HG03103 (cell line): ENCODE measurements around the gene PPFIA1.
"Not testable (repeated sequence)": the region's sequence is repeated elsewhere in the genome, so short reads cannot be mapped to it uniquely, and the experiment has no call there.

ENCODE experiments used
- ATAC-seq: cut with Tn5 transposase; IDR thresholded peaks from one replicate; pipeline ENCODE4 v1.9.1; 2021; ENCODE audit warnings: low read depth; ENCODE audit not compliant: unreplicated experiment

PPFIA1 gene

GRCh38 chr11:70292863-70293262 lies 22.4 kb downstream of the PPFIA1 start:
- no peak for ATAC-seq

- ATAC-seq = not testable (repeated sequence)
Observed at GRCh38 chr11:70295166-70295565, 24.7 kb downstream of the PPFIA1 start.

GRCh38 chr11:70296681-70297080 lies 26.2 kb downstream of the PPFIA1 start:
- no peak for ATAC-seq

DNA sequence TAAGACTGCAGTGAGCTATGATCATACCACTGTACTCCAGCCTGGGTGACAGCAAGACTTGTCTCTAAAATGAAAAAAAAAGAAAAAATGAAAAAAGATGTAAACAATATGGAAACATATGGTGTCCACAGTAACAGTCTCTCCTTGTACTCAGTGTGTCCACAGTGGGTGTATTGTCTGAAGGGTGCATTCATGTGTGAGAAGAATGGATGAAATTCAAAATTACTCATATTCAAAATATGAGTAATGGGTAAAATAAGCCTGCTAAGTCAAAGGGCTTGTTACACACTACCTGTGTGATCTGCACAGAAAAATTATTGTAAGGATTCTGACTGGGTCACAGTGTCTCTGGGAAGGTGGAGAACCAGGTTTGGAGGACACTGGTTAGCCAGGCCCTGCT lies 26.9 kb downstream of the PPFIA1 start:
- no peak for ATAC-seq

DNA sequence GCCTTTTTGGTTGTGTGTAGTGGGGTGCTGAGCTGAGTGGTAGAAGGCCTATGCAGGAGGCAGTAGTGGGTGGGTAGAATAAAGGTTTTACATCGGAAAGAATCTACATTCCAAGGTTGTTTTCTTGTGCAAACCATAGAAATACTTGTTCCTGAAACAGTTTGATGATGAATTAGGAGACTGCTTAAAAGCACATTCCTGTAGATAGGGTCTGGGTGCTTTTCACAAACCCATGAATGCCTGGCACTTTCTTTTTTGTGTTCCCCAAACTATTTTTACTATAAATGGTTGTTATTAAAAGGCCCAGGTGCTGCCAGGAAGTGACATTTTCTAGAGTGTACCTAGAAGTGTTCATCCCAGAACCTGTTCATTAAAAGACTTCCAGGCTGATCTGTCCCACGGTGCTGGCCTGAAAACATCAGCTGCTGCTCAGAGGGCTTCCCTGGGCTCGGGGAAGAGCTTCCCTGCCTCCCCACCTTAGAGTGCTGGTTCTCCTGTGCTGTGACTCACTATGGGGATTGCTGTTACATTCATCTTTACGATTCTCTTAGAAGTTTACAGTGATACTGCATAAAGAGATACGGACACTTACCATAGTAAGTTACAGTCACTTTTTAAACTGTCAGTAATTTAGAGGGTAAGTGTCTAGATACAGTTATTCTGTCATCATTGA lies 27.9 kb downstream of the PPFIA1 start:
- no peak for ATAC-seq

DNA sequence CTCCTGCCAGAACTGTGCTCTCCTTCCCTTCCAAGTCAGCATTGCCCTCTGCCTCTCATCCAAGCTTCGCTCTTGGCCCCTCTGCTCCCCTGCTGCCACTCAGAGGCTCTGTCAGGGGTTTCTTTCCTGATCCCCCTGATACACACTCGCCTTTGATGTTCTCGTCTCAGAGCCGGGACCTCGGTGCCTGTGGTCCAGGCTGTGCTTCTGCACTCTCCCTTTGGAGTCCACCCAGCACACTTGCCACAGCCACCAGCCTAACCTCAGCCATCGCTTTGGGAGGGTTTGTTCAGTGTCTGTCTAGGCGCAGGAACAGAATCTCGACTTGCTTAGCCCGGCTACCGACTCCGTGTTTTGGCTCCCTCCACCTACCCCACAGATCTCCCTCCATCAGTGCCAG lies 29.1 kb downstream of the PPFIA1 start:
- no peak for ATAC-seq

DNA sequence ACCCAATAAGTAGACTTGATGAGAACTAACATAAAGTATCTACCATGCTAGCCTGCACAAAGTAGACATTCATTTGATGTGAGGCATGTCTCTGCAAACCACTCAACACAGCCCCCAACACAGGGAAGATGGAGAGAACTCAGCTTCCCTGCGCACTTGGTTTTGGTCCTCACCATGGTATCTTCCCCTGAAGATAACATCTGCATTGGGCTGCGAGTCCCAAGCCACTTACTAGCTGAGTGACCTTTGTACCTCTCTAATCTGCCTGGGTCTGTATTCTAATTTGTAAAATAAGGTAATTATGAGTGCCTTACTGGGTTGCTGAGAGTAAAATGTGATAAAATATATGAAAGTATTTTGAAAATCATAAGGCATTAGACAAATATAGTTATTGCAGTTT lies 30.7 kb downstream of the PPFIA1 start:
- ATAC-seq = no peak

DNA sequence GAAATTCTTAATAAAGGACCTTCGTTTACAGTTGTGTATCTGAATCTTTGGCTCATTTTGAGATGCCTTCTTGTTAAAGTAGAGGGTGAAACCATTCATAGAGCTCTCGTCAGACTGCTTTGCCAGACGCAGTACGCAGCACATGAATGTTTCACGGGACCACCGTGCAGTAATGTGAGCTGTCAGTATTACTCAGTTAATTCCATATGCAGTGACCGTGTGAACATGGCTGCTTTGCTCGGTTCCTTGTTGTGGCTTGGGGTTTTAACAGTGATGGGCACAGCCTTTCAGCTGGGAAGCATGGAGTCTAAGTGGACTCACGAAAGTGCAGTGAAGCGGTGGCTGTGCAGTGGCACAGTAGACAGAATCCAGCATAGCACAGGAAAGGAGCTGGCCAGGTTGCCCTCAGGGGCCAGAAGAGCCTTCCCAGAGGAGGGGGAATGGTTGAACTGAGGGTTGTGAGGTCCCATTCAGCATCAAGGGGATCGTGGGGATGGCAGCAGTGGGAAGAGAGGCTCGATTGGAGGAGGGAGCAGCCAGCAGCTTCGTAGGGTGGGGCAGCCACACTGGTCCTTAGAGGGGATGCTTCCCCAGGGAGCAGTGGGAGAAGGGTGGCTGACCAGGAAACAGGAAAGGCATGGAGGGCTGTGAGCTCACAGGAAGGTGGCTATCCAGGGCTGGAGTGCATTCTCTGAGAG lies 31.4 kb downstream of the PPFIA1 start:
- no peak for ATAC-seq

DNA sequence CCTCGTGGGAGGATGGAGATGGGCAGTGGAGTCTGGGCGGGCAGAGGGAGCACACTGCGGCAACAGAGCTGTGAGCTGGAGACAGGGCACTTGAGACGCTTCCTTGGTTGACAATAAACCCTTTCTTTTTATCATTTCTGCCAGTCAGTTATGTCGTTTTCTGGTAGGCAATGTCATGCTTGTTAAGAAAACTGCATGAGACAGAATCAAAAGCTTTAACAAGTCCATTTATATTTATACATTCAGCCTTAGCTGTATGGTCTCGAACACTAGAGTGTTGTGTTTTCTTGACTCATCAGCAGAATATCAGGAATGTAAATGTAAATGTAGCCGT lies 31.9 kb downstream of the PPFIA1 start:
- ATAC-seq = no peak

DNA sequence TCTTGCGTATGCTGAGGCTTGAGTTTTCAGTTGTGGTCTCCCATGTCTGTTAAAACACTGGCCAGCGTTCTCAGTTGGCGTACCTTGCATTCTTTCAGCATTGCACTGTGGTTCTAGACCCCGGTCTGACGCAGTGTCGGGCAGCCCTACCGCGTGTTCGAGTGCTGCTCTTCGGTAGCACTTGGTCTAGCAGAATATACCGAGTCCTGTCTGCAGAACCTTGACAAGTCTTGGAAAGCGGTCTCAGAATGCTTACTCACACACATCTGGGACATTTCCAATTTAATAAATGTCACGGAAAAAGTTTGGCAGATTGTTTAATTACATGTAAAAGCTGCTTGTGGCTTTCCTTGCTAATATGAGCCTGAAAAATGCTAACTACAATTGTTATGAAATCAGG lies 32.6 kb downstream of the PPFIA1 start:
- ATAC-seq = no peak

- no peak for ATAC-seq
Observed at GRCh38 chr11:70304208-70304603, 33.7 kb downstream of the PPFIA1 start.

DNA sequence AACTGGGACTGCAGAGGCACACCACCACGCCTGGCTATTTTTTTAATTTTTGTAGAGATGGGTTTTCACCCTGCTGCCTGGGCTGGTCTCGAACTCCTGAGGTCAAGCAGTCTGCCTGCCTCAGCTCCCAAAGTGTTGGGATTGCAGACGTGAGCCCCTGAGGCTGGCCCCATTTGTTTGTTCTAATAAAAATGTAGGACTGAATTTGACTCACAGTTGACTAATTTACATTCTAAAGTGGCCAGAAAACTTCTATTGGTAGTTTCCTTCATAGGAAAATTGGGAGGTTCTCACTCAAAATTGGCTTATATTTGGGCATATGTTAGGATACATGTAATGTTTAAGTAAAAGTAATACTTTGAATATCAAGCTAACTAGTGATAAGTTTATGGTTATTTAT lies 35.0 kb downstream of the PPFIA1 start:
- no peak for ATAC-seq

DNA sequence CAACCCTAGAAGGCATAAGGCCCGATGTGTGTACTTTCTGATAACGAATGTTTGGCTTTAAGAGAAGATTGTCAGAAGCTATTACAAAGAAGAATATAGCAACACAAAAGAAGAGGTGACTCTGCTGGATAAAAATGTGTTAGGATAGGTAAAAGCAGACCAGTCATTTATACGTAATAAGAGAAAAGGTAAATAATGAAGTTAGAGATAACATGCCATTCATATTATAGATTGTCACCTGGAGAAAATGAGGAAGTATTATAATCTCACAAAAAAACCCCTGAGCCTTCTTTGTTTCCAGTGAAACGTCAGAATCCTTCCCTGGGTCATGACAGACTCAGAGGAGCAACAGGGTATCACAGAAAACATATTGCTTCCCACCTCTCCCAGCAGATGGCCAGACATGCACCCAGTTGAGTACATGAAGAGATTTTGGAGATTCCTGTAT lies 36.1 kb downstream of the PPFIA1 start:
- ATAC-seq = no peak

GRCh38 chr11:70307176-70307575 lies 36.7 kb downstream of the PPFIA1 start:
- ATAC-seq = no peak

DNA sequence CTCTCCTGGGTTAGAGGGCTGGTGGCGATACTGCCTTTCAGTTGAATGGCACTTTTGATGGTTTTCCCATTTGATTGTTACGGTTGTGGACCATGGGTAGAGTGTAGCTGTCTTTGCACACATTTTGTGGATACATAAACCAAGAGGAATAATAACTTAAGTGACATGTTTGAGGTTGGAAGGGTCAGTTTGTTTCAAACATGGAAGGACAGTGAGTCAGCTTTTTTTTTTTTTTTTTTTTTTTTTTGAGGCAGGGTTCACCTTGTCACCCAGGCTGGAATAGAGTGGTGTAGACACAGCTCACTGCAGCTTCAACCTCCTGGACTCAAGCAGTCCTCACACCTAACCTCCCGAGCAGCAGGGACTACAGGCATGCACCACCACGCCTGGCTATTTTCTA lies 41.1 kb downstream of the PPFIA1 start:
- no peak for ATAC-seq

GRCh38 chr11:70312401-70313357 lies 42.2 kb downstream of the PPFIA1 start:
- no peak for ATAC-seq

- ATAC-seq = no peak
Observed at GRCh38 chr11:70313945-70314344, 43.5 kb downstream of the PPFIA1 start.

DNA sequence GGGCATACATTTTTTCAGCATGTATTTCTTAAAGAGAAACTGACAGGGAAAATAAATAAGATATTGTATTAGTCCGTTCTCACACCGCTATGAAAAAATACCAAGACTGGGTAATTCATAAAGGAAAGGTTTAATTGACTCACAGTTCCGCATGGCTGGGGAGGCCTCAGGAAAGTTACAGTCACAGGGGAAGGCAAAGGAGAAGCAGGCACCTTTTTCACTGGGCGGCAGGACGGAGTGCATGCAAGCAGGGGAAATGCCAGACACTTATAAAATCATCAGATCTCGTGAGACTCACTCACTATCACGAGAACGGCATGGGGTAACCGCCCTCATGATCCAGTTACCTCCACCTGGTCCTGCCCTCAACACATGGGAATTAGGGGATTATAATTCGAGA lies 44.2 kb downstream of the PPFIA1 start:
- ATAC-seq = no peak

GRCh38 chr11:70315716-70316115 lies 45.2 kb downstream of the PPFIA1 start:
- ATAC-seq = no peak

- no peak for ATAC-seq
Observed at GRCh38 chr11:70317581-70318305, 47.3 kb downstream of the PPFIA1 start.
